HG03139 (cell line): ENCODE results near the gene GCK.
"Not testable (repeated sequence)": the region's sequence is repeated elsewhere in the genome, so short reads cannot be mapped to it uniquely, and the experiment has no call there.

Experiments used
- ATAC-seq: cut with Tn5 transposase; IDR thresholded peaks from one replicate; pipeline ENCODE4 v1.9.1; 2021; ENCODE audit not compliant: unreplicated experiment

GCK gene

GRCh38 chr7:44208085-44208484, 18.8 kb upstream of the GCK start:
- ATAC-seq: no peak

- ATAC-seq: no peak
These were observed 16.8 kb upstream of the GCK start for GRCh38 chr7:44206008-44206407.

GRCh38 chr7:44201813-44202212, 12.6 kb upstream of the GCK start:
- no peak for ATAC-seq

GRCh38 chr7:44200699-44201461, 11.6 kb upstream of the GCK start, which contains the start of gene YKT6:
Gene YKT6, plus strand, starts transcription at chr7:44200978. Its CDS starts 158 bp downstream, at chr7:44201136.
- ATAC-seq: peak; percentile 99

- ATAC-seq: not testable (repeated sequence)
These were observed 10.9 kb upstream of the GCK start for GRCh38 chr7:44200163-44200562.

GRCh38 chr7:44197474-44197873, 8.2 kb upstream of the GCK start:
- no peak for ATAC-seq

GRCh38 chr7:44196450-44196872, 7.2 kb upstream of the GCK start:
- no peak for ATAC-seq

- ATAC-seq: no peak
These were observed 6.7 kb upstream of the GCK start for GRCh38 chr7:44195889-44196288.

- no peak for ATAC-seq
These were observed 5.4 kb upstream of the GCK start for GRCh38 chr7:44194562-44195145.

GRCh38 chr7:44194069-44194468, 4.8 kb upstream of the GCK start:
- ATAC-seq: no peak

- no peak for ATAC-seq
These were observed 4.0 kb upstream of the GCK start for GRCh38 chr7:44193011-44193802.

GRCh38 chr7:44191171-44191570, 1.9 kb upstream of the GCK start:
- no peak for ATAC-seq

- no peak for ATAC-seq
These were observed 994 bp upstream of the GCK start for GRCh38 chr7:44189993-44190872.

- no peak for ATAC-seq
These were observed 586 bp downstream of the GCK start for GRCh38 chr7:44188480-44189225.

- ATAC-seq: no peak
These were observed 1.4 kb downstream of the GCK start for GRCh38 chr7:44187636-44188416.

GRCh38 chr7:44186736-44187135, 2.5 kb downstream of the GCK start:
- no peak for ATAC-seq

GRCh38 chr7:44185729-44186128, 3.5 kb downstream of the GCK start:
- no peak for ATAC-seq

GRCh38 chr7:44184873-44185446, 4.3 kb downstream of the GCK start:
- no peak for ATAC-seq
